Ishikawa (cell line): Measurements from ENCODE around the gene S100A14.
A peak's percentile ranks its signal among the peaks of the same experiment; 100 is the strongest.

Experiments
- CEBPB ChIP-seq: IDR thresholded peaks from 2 replicates; pipeline ENCODE4 v1.6.1; 2012
- CREB1 ChIP-seq: IDR thresholded peaks from 2 replicates; pipeline ENCODE4 v1.6.1; 2012; ENCODE audit warnings: low read depth
- EGR1 ChIP-seq: IDR thresholded peaks from 2 replicates; pipeline ENCODE4 v1.6.1; 2012
- EP300 ChIP-seq: IDR thresholded peaks from 2 replicates; pipeline ENCODE4 v1.6.1; 2012; ENCODE audit warnings: borderline replicate concordance
- FOXM1 ChIP-seq: IDR thresholded peaks from 2 replicates; pipeline ENCODE4 v1.6.1; 2012; ENCODE audit warnings: low read depth, borderline replicate concordance
- MAX ChIP-seq: IDR thresholded peaks from 2 replicates; pipeline ENCODE4 v1.6.1; 2012
- NFIC ChIP-seq: IDR thresholded peaks from 2 replicates; pipeline ENCODE4 v1.6.1; 2012
- RAD21 ChIP-seq: IDR thresholded peaks from 2 replicates; pipeline ENCODE4 v1.6.1; 2012; ENCODE audit warnings: low read depth
- REST ChIP-seq: IDR thresholded peaks from 2 replicates; pipeline ENCODE4 v1.6.1; 2012; ENCODE audit warnings: low read depth, mild to moderate bottlenecking
- TAF1 ChIP-seq: IDR thresholded peaks from 2 replicates; pipeline ENCODE4 v1.6.1; 2012; ENCODE audit warnings: low read depth, mild to moderate bottlenecking
- TCF12 ChIP-seq: IDR thresholded peaks from 2 replicates; pipeline ENCODE4 v1.6.1; 2012; ENCODE audit warnings: low read depth
- TEAD4 ChIP-seq: IDR thresholded peaks from 2 replicates; pipeline ENCODE4 v1.6.1; 2012
- USF1 ChIP-seq: IDR thresholded peaks from 2 replicates; pipeline ENCODE4 v1.6.1; 2012
- YY1 ChIP-seq: IDR thresholded peaks from 2 replicates; pipeline ENCODE4 v1.6.1; 2012; ENCODE audit warnings: low read depth
- ZBTB7A ChIP-seq: IDR thresholded peaks from 2 replicates; pipeline ENCODE4 v1.6.1; 2012; ENCODE audit warnings: low read depth

S100A14 gene

GRCh38 chr1:153566414-153567371 lies 49.4 kb downstream of the S100A14 start:
- no peak for TF ChIP-seq CREB1
- TF ChIP-seq TCF12: peak; percentile 99
- TF ChIP-seq NFIC: peak; percentile 92
- TF ChIP-seq CEBPB: peak; percentile 56; the same call in 1 of the 2 replicates
- TF ChIP-seq RAD21: peak; percentile 32; the same call in 1 of the 2 replicates
- TF ChIP-seq YY1: peak; percentile 79
- TF ChIP-seq FOXM1: peak; percentile 94
- TF ChIP-seq REST: no peak
- TF ChIP-seq TAF1: peak; percentile 75
- TF ChIP-seq MAX: peak; percentile 87
- TF ChIP-seq EP300: peak; percentile 97
- peak; percentile 96 for TF ChIP-seq ZBTB7A
- TF ChIP-seq EGR1: peak; percentile 28; the same call in 1 of the 2 replicates
- peak; percentile 98 for TF ChIP-seq TEAD4
- peak; percentile 39; the same call in 1 of the 2 replicates for TF ChIP-seq USF1

- TF ChIP-seq REST (no peak), TCF12 (peak; percentile 85; the same call in 1 of the 2 replicates), YY1 (no peak), TEAD4 (peak; percentile 65; the same call in 1 of the 2 replicates), CREB1 (no peak), CEBPB (no peak), USF1 (no peak), NFIC (peak; percentile 70; the same call in 1 of the 2 replicates), TAF1 (no peak), ZBTB7A (peak; percentile 85; the same call in 1 of the 2 replicates), RAD21 (no peak), EGR1 (no peak), EP300 (peak; percentile 70)
Observed at GRCh38 chr1:153565529-153566374, 50.4 kb downstream of the S100A14 start, which contains the start of gene S100A2. TSS of gene S100A2 (minus strand) at chr1:153565844. CDS start at chr1:153563877, 1,967 bp downstream.
